Large intestine (tissue), 3 donors: ENCODE data around the gene PYROXD2. TPM values are rescaled to one million over a fixed set of nuclear protein-coding genes. Genes with fewer than 3 reads are reported as not detected.
A peak's percentile ranks its signal among the peaks of the same experiment; 100 is the strongest.

Experiments
- DNase-seq, 2 donors: peaks; one replicate each; pipeline versions ENCODE4 v3.0.0 to v3.0.0-alpha.2; 2013
- H3K27ac ChIP-seq: one replicate; pipeline ENCODE4 v1.5.1; 2013; ENCODE audit warnings: low read length
- H3K27me3 ChIP-seq: 2 replicates; pipeline ENCODE4 v1.6.1; 2013; ENCODE audit warnings: low read length; ENCODE audit not compliant: control insufficient read depth, insufficient read depth
- H3K36me3 ChIP-seq: 2 replicates; pipeline ENCODE4 v1.6.1; 2013; ENCODE audit warnings: low read length; ENCODE audit not compliant: control insufficient read depth, insufficient read depth
- H3K4me1 ChIP-seq: one replicate; pipeline ENCODE4 v1.6.1; 2013; ENCODE audit warnings: low read length; ENCODE audit not compliant: control insufficient read depth, insufficient read depth
- H3K4me3 ChIP-seq: one replicate; pipeline ENCODE4 v1.5.1; 2013; ENCODE audit warnings: low read length
- H3K9me3 ChIP-seq: one replicate; pipeline ENCODE4 v1.6.1; 2013; ENCODE audit warnings: mild to moderate bottlenecking, low read depth, low read length, moderate library complexity; ENCODE audit not compliant: control insufficient read depth
- WGBS: methylation state at CpG from one replicate; pipeline ENCODE4 v1.1.5; 2013; ENCODE audit warnings: low lambda C conversion rate; ENCODE audit not compliant: insufficient coverage; 5-methylcytosine and 5-hydroxymethylcytosine counted together
- polyA plus RNA-seq: library from polyadenylated mRNA; unstranded; fragments of 120-200 nt; gene quantifications from one replicate; pipeline ENCODE4 v1.2.1, GENCODE V29; 2013

Gene PYROXD2
- polyA plus RNA-seq, 1 donor, result 14.4 TPM

DNA sequence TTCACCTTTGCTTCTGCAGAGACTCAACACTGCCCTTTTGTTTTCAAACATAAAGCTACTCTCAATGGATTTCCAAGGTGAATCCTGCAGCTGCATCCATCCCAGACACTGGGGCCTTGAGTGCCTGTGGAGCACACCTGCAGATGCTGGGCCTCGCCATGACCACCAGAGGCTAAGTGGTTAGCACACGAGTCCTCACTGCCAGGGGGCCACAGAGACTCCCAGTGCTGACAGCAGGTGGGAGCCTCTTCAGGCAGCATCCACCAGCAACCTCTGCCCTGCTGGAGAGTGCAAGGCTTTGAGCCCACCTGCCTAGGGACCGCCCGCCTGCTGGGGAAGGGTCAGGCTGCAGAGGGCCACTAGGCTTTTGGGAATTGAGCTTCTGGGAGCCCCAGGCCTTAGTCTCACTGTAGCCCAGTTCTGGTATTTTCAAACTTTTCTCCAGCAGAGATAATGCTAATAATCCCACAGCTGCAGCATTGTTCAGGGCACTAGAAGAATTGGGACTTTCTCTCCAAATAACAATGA, 41.1 kb upstream of the PYROXD2 start:
- Histone ChIP-seq H3K36me3 (no peaks in the 10 kb centered on the region), H3K27ac (no peak overlapping the region), H3K4me3 (no peak overlapping the region), H3K9me3 (no peaks in the 10 kb centered on the region), H3K4me1 (peaks cover 7% of the 10 kb centered on the region), H3K27me3 (no peaks in the 10 kb centered on the region)
- WGBS, result no CpG with 5 or more reads among the region's 4 CpGs
- no peak for DNase-seq

- WGBS, result no CpG with 5 or more reads among the region's 2 CpGs
- no peaks in the 10 kb centered on the region for H3K9me3 ChIP-seq
- no peak overlapping the region for H3K4me3 ChIP-seq
- no peak for DNase-seq
- H3K27ac ChIP-seq, result no peak overlapping the region
- H3K27me3 ChIP-seq, result no peaks in the 10 kb centered on the region
- H3K4me1 ChIP-seq, result no peaks in the 10 kb centered on the region
- H3K36me3 ChIP-seq, result no peaks in the 10 kb centered on the region
These were observed 38.7 kb upstream of the PYROXD2 start for GRCh38 chr10:98453729-98454128.

DNA sequence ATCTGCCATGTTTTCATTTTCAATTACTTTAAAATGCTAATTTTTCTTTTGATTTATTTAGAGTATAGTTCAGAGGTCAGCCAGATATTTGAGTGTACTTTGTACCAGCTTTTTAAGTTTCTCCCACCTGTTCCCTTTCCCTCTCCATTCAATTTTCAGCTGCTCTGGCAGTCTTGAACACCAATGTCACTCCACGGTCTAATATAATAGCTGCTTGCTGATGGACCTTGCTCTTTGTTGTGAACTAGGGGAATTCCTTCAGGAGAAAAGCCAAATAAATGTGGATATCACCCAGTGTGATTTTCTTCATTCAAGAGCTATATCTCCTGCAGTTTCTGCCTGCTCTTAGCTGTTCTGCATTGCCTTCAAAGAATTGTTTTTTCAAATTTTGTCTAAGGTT, 35.6 kb upstream of the PYROXD2 start:
- peak in 1 of 2 donors; percentile 37 for DNase-seq
- H3K4me3 ChIP-seq, result no peak overlapping the region
- H3K27me3 ChIP-seq, result no peaks in the 10 kb centered on the region
- peaks cover 6% of the 10 kb centered on the region for H3K4me1 ChIP-seq
- no peaks in the 10 kb centered on the region for H3K9me3 ChIP-seq
- no peak overlapping the region for H3K27ac ChIP-seq
- H3K36me3 ChIP-seq, result no peaks in the 10 kb centered on the region
- WGBS, result no CpG with 5 or more reads among the region's 1 CpG

DNA sequence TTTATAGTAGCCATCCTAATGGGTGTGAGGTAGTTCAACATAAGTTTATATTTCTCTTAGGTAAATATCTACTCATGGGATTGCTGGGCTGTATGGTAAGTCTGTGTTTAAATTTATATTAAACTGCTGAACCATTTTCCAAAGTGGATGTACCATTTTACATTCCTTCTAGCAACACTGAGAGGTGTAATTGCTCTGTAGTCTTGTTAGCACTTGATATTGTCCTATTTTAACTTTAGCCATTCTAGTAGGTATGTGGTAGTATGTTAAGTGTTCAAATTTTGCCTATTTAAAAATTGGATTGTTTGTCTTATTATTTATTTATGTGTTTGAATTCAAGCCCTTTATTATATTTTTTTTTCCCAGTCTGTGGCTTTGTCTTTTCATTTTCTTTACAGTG, 34.3 kb upstream of the PYROXD2 start:
- no peaks in the 10 kb centered on the region for H3K9me3 ChIP-seq
- H3K36me3 ChIP-seq, result peaks cover 12% of the 10 kb centered on the region
- H3K4me3 ChIP-seq, result no peak overlapping the region
- no peak overlapping the region for H3K27ac ChIP-seq
- no peaks in the 10 kb centered on the region for H3K27me3 ChIP-seq
- peaks cover 9% of the 10 kb centered on the region for H3K4me1 ChIP-seq
- no peak for DNase-seq

- DNase-seq, result peak; percentile 65 to 78
- H3K36me3 ChIP-seq, result peaks cover 34% of the 10 kb centered on the region
- H3K4me1 ChIP-seq, result peaks cover 9% of the 10 kb centered on the region
- peak within 1 kb of the TSS; percentile 83 for H3K27ac ChIP-seq
- no peaks in the 10 kb centered on the region for H3K27me3 ChIP-seq
- H3K9me3 ChIP-seq, result no peaks in the 10 kb centered on the region
- H3K4me3 ChIP-seq, result peak within 1 kb of the TSS; percentile 98
- no CpG with 5 or more reads among the region's 47 CpGs for WGBS
These were observed 31.8 kb upstream of the PYROXD2 start, which contains the start of gene HPS1 for GRCh38 chr10:98446661-98447221. Gene HPS1, minus strand, starts transcription at chr10:98446935. Its CDS starts 3,695 bp downstream, at chr10:98443240.

- peak overlapping the region; percentile 98 for H3K4me3 ChIP-seq
- peaks cover 34% of the 10 kb centered on the region for H3K36me3 ChIP-seq
These were observed 31.2 kb upstream of the PYROXD2 start for GRCh38 chr10:98446151-98446660.

GRCh38 chr10:98445200-98445812, 30.3 kb upstream of the PYROXD2 start:
- H3K9me3 ChIP-seq, result no peaks in the 10 kb centered on the region
- 90% methylated on average over 2 of the region's 10 CpGs for WGBS
- peaks cover 35% of the 10 kb centered on the region for H3K36me3 ChIP-seq
- H3K4me3 ChIP-seq, result peak overlapping the region; percentile 98
- H3K27ac ChIP-seq, result no peak overlapping the region
- DNase-seq, result no peak
- H3K4me1 ChIP-seq, result peaks cover 9% of the 10 kb centered on the region
- no peaks in the 10 kb centered on the region for H3K27me3 ChIP-seq

More at GRCh38 chr10:98446151-98446660, 31.2 kb upstream of the PYROXD2 start:
- Histone ChIP-seq H3K27ac (peak overlapping the region; percentile 82), H3K27me3 (no peaks in the 10 kb centered on the region), H3K9me3 (no peaks in the 10 kb centered on the region), H3K4me1 (peaks cover 9% of the 10 kb centered on the region)
- DNase-seq, result peak in 1 of 2 donors; percentile 65
- no CpG with 5 or more reads among the region's 28 CpGs for WGBS

DNA sequence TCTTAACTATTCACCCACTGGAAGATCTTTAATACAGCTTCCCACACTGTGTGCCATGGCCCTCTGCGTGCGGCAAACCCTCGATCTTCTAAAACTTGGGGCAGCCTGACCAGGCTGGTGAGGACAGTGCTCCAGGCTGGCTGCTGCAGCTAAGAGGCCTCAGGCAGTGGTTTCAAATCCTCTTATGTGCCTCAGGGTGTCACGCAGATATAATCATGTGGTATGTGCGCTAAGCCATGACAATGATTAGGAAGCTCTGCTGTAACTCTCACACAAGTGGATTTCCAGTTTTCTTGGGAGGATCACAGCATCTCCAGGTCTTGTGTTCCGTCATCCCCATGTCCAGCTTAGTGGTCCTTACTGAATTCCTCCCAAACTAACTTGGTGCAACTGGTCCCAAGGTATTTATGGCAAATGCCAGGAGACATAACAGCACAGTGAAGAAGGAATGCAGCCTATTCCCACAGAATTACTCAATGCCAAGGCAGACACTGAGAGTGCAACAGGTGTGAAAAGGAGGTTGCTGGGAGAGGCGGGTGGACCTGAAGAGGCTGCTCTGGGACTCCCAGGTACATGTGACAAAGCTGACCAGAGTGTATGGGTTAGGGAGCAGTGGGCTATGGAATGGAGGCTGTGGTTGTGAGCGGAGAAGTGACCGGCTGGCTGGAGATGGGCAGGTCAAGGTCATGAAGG, 29.5 kb upstream of the PYROXD2 start:
- Histone ChIP-seq H3K4me3 (no peak overlapping the region), H3K27ac (no peak overlapping the region), H3K4me1 (peaks cover 9% of the 10 kb centered on the region), H3K9me3 (no peaks in the 10 kb centered on the region), H3K27me3 (no peaks in the 10 kb centered on the region), H3K36me3 (peaks cover 39% of the 10 kb centered on the region)
- DNase-seq, result no peak
- no CpG with 5 or more reads among the region's 9 CpGs for WGBS

- WGBS, result no CpG with 5 or more reads among the region's 4 CpGs
- no peak for DNase-seq
- H3K27ac ChIP-seq, result no peak overlapping the region
- H3K4me1 ChIP-seq, result no peaks in the 10 kb centered on the region
- peaks cover 5% of the 10 kb centered on the region for H3K9me3 ChIP-seq
- no peak overlapping the region for H3K4me3 ChIP-seq
- H3K36me3 ChIP-seq, result peaks cover 56% of the 10 kb centered on the region
- H3K27me3 ChIP-seq, result no peaks in the 10 kb centered on the region
These were observed 23.7 kb upstream of the PYROXD2 start for GRCh38 chr10:98438715-98439114.

- Histone ChIP-seq H3K9me3 (peaks cover 6% of the 10 kb centered on the region), H3K27me3 (no peaks in the 10 kb centered on the region), H3K36me3 (peaks cover 55% of the 10 kb centered on the region), H3K4me1 (no peaks in the 10 kb centered on the region), H3K4me3 (no peak overlapping the region), H3K27ac (no peak overlapping the region)
- 100% methylated on average over 1 of the region's 4 CpGs for WGBS
- no peak for DNase-seq
These were observed 21.7 kb upstream of the PYROXD2 start for GRCh38 chr10:98436704-98437103.
